Lung (tissue), 12 donors: ENCODE data around the gene DNPEP. TPM values are rescaled to one million over a fixed set of nuclear protein-coding genes. Genes with fewer than 3 reads are reported as not detected.
"Not testable (repeated sequence)": the region's sequence is repeated elsewhere in the genome, so short reads cannot be mapped to it uniquely, and the experiment has no call there.

Source experiments
- ATAC-seq: fragments of 200-7000 bp; cut with Tn5 transposase; one replicate; pipeline ENCODE4 v1.9.1; 2020; ENCODE audit warnings: moderate number of reproducible peaks; ENCODE audit not compliant: insufficient read depth, low FRiP score
- DNase-seq, 3 donors: peaks; one replicate each; pipeline ENCODE4 v3.0.0-alpha.2; 2013 to 2017
- H3K27ac ChIP-seq, 2 donors: one replicate each; pipeline ENCODE4 v1.5.1; 2013; ENCODE audit warnings: mild to moderate bottlenecking in 2 of 2, moderate library complexity in 2 of 2, control low read depth in 1 of 2, inconsistent platforms in 1 of 2, low read depth in 1 of 2, low read length in 1 of 2
- H3K27me3 ChIP-seq, 3 donors: one replicate each; pipeline ENCODE4 v1.5.1; 2013; ENCODE audit warnings: low read length in 2 of 3; ENCODE audit not compliant: control insufficient read depth in 3 of 3, insufficient read depth in 3 of 3
- H3K36me3 ChIP-seq, 4 donors: one replicate each; pipeline ENCODE4 v1.5.1; 2013; ENCODE audit warnings: low read length in 4 of 4, mild to moderate bottlenecking in 1 of 4, moderate library complexity in 1 of 4; ENCODE audit not compliant: control insufficient read depth in 4 of 4, insufficient read depth in 4 of 4
- H3K4me1 ChIP-seq, 5 donors: one replicate each; pipeline ENCODE4 v1.5.1; 2013; ENCODE audit warnings: low read length in 5 of 5, mild to moderate bottlenecking in 2 of 5, moderate library complexity in 1 of 5; ENCODE audit not compliant: control insufficient read depth in 5 of 5, insufficient read depth in 5 of 5
- H3K4me3 ChIP-seq: one replicate; pipeline ENCODE4 v1.5.1; 2013; ENCODE audit warnings: mild to moderate bottlenecking, control low read depth, moderate library complexity
- H3K9ac ChIP-seq, 2 donors: one replicate each; pipeline ENCODE4 v1.5.1; 2013; ENCODE audit warnings: low read length in 2 of 2, control low read depth in 1 of 2; ENCODE audit not compliant: insufficient read depth in 1 of 2
- H3K9me3 ChIP-seq, 4 donors: one replicate each; pipeline ENCODE4 v1.5.1; 2013; ENCODE audit warnings: low read length in 3 of 4, mild to moderate bottlenecking in 1 of 4, moderate library complexity in 1 of 4; ENCODE audit not compliant: control insufficient read depth in 4 of 4, insufficient read depth in 3 of 4
- WGBS, 2 donors: extraction: QIAGEN DNeasy Blood & Tissue Kit; methylation state at CpG; one replicate each; pipeline ENCODE4 v1.1.7; 2013; 5-methylcytosine and 5-hydroxymethylcytosine counted together
- polyA plus RNA-seq, 2 donors: library from polyadenylated mRNA; stranded (reverse); fragments of 200-250 nt; gene quantifications; one replicate each; pipeline ENCODE4 v1.2.1, GENCODE V29; 2013
- total RNA-seq, 2 donors: library from RNA; depleted of rRNA in 1 of 2; stranded (reverse); fragments of >200 nt in 1 of 2; gene quantifications; one replicate each; pipeline ENCODE4 v1.2.1, GENCODE V29; 2014 to 2021
- TF ChIP-seq, protein P1 (sequence below): IDR thresholded peaks from 2 replicates; pipeline ENCODE4 v1.5.1; 2012; ENCODE audit warnings: mild to moderate bottlenecking; ENCODE audit errors: control extremely low read depth, extremely low read depth
- donor health status: control.
- donor health status: control.
- donor health status: Bipolar disorder and iron deficiency.
- donor health status: healthy.
- donor health status: DM: yes; HTN: yes; CAD: no.

Gene DNPEP
- total and polyA plus RNA-seq, 4 donors: 73.7 to 89.7 (median 80.8) TPM

DNA sequence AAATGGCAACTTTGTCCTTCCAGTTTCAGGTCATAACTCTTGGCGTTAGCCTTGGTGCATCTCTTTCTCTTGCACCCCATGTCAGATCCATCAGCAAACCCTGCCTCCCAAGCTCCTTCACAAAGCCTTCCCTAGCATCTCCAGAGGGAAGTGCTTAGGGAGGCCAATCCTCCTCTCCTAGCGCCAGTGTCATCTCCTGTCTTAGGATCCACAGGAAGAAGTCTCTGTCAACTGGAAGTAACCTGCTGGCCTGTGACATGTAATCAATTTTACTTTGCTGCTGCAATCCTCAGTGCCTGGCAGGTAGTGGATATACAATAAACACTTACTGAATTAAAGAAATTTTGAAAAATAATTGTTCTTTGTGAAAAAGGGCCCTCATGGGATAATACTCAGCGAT is 7.9 kb upstream of the DNPEP start:
- TF ChIP-seq, protein P1, sequence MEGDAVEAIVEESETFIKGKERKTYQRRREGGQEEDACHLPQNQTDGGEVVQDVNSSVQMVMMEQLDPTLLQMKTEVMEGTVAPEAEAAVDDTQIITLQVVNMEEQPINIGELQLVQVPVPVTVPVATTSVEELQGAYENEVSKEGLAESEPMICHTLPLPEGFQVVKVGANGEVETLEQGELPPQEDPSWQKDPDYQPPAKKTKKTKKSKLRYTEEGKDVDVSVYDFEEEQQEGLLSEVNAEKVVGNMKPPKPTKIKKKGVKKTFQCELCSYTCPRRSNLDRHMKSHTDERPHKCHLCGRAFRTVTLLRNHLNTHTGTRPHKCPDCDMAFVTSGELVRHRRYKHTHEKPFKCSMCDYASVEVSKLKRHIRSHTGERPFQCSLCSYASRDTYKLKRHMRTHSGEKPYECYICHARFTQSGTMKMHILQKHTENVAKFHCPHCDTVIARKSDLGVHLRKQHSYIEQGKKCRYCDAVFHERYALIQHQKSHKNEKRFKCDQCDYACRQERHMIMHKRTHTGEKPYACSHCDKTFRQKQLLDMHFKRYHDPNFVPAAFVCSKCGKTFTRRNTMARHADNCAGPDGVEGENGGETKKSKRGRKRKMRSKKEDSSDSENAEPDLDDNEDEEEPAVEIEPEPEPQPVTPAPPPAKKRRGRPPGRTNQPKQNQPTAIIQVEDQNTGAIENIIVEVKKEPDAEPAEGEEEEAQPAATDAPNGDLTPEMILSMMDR: no peak

DNA sequence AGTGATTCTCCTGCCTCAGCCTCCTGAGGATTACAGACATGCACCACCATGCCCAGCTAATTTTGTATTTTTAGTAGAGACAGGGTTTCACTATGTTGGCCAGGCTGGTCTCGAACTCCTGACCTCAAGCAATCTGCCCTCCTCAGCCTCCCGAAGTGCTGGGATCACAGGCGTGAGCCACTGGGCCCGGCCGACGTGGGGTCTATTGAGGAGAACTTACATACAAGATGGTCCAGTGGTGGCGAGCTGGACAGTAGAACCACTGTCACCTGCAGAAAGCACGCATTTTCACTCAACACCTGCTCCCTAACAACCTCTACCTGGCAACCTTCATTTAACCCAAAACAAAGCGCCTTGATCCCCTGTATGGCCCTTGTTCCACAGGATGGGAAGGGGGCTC is 7.3 kb upstream of the DNPEP start:
- peaks cover 0 to 15% (median 0%) of the 10 kb centered on the region in 5 donors for H3K4me1 ChIP-seq
- not testable (repeated sequence) for H3K4me3 ChIP-seq, H3K27me3 ChIP-seq, H3K9me3 ChIP-seq, ATAC-seq, H3K9ac ChIP-seq, H3K36me3 ChIP-seq, H3K27ac ChIP-seq, DNase-seq
- WGBS, 2 donors: 96 to 97% methylated on average over 9 of the region's 9 CpGs

More for the DNA sequence above, 7.9 kb upstream of the DNPEP start:
- Histone ChIP-seq H3K36me3 (no peaks in the 10 kb centered on the region), H3K9me3 (no peaks in the 10 kb centered on the region), H3K4me3 (no peak overlapping the region), H3K9ac (no peak overlapping the region), H3K27ac (no peak overlapping the region), H3K27me3 (no peaks in the 10 kb centered on the region), H3K4me1 (peaks cover 0 to 17% (median 0%) of the 10 kb centered on the region in 5 donors)
- DNase-seq (no peak), ATAC-seq (no peak)
- WGBS, 2 donors: 93 to 95% methylated on average over 3 of the region's 3 CpGs

DNA sequence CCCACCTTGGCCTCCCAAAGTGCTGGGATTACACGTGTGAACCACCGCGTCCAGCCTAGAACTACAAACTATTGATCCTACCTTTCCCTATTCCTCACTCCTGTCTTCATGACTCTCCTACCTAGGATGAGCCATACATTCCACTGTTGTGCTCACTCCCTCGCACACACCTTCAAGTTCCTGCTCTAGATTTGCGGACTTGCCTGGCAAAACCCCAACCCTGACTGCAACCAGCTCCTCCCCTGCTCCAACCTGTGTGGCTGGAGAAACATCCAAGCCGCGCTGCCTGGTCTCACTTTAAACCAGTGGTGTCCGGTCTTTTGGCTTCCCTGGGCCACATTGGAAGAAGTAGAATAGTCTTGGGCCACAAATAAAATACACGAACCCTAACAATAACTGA is 5.0 kb upstream of the DNPEP start:
- no peak for DNase-seq
- H3K27me3 ChIP-seq: no peaks in the 10 kb centered on the region
- no peak for ATAC-seq
- 88 to 93% methylated on average over 9 of the region's 9 CpGs for WGBS, 2 donors
- H3K27ac ChIP-seq: no peak overlapping the region
- no peaks in the 10 kb centered on the region for H3K36me3 ChIP-seq
- no peaks in the 10 kb centered on the region for H3K9me3 ChIP-seq
- H3K4me1 ChIP-seq: no peaks in the 10 kb centered on the region
- H3K9ac ChIP-seq: no peak overlapping the region
- no peak overlapping the region for H3K4me3 ChIP-seq
- TF ChIP-seq, protein P1: no peak

DNA sequence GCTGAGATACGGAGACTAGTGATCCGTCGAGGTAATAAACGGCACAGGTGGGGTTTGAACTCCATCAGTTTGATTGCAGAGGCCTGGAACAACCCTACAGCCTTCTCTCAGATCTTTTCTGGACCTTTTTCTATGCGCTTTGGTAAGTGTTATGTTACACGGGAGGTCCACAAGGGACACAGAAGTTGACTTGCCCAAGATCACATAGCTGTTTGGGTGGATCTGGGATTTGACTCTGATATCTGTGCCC is 1.1 kb upstream of the DNPEP start:
- Histone ChIP-seq H3K9me3 (no peaks in the 10 kb centered on the region), H3K9ac (peak overlapping the region in 1 of 2 donors; percentile 74), H3K4me3 (no peak overlapping the region), H3K4me1 (peaks cover 4 to 22% (median 15%) of the 10 kb centered on the region in 5 donors), H3K27me3 (no peaks in the 10 kb centered on the region), H3K27ac (peak overlapping the region; percentile 82 to 89), H3K36me3 (peaks cover 4 to 20% (median 16%) of the 10 kb centered on the region in 4 donors)
- ATAC-seq (no peak), DNase-seq (no peak)
- TF ChIP-seq, protein P1: no peak
- WGBS, 2 donors: 49 to 64% methylated on average over 6 of the region's 6 CpGs
